Femur (tissue), 1 donor: Measurements from ENCODE around the gene BCS1L.

ENCODE experiments used
- DNase-seq: peaks from one replicate; pipeline ENCODE4 v3.0.0-alpha.2; 2017

BCS1L gene

GRCh38 chr2:218662827-218663226, 3.3 kb downstream of the BCS1L start:
- no peak for DNase-seq

GRCh38 chr2:218663901-218664300, 4.4 kb downstream of the BCS1L start:
- DNase-seq, result no peak

- no peak for DNase-seq
Measured at GRCh38 chr2:218664653-218665052, 5.2 kb downstream of the BCS1L start.

GRCh38 chr2:218671097-218671653, 11.7 kb downstream of the BCS1L start:
- no peak for DNase-seq

GRCh38 chr2:218671654-218672566, 12.4 kb downstream of the BCS1L start, which contains the start of the genes RNF25 and STK36:
Gene RNF25 (minus strand): TSS chr2:218672002. CDS start chr2:218671970, 32 bp downstream.
Gene STK36 (plus strand): TSS chr2:218672086. CDS start chr2:218672830, 744 bp downstream.
- DNase-seq, result peak; percentile 93

GRCh38 chr2:218679119-218679518, 19.6 kb downstream of the BCS1L start:
- DNase-seq, result no peak

GRCh38 chr2:218680061-218680460, 20.6 kb downstream of the BCS1L start:
- DNase-seq, result no peak

- DNase-seq, result peak; percentile 80
Measured at GRCh38 chr2:218687400-218688060, 28.0 kb downstream of the BCS1L start.

- DNase-seq, result no peak
Measured at GRCh38 chr2:218691234-218691633, 31.8 kb downstream of the BCS1L start.

- no peak for DNase-seq
Measured at GRCh38 chr2:218694405-218695145, 35.1 kb downstream of the BCS1L start.

- no peak for DNase-seq
Measured at GRCh38 chr2:218698885-218699284, 39.4 kb downstream of the BCS1L start.

- DNase-seq, result no peak
Measured at GRCh38 chr2:218701806-218702205, 42.3 kb downstream of the BCS1L start.

GRCh38 chr2:218703341-218703740, 43.9 kb downstream of the BCS1L start:
- no peak for DNase-seq

GRCh38 chr2:218708086-218708485, 48.6 kb downstream of the BCS1L start:
- no peak for DNase-seq

GRCh38 chr2:218709908-218710307, 50.4 kb downstream of the BCS1L start:
- DNase-seq, result no peak

GRCh38 chr2:218710334-218710686, 50.8 kb downstream of the BCS1L start:
- DNase-seq, result no peak

- peak; percentile 99 for DNase-seq
Measured at GRCh38 chr2:218710687-218711549, 51.4 kb downstream of the BCS1L start, which contains the start of gene TTLL4. Gene TTLL4 (plus strand): TSS chr2:218710835. CDS start chr2:218737677, 26,842 bp downstream.

- no peak for DNase-seq
Measured at GRCh38 chr2:218711550-218711929, 52.1 kb downstream of the BCS1L start.
